Neural progenitor cell (in vitro differentiated cells): ENCODE results near the gene PPP3R1.

ENCODE experiments used
- CTCF ChIP-seq: fragments of 200-600 bp; sonication (generic); IDR thresholded peaks from 2 replicates; pipeline ENCODE4 v1.5.1; 2017; ENCODE audit warnings: antibody characterized with exemption, mild to moderate bottlenecking
- EZH2 ChIP-seq: fragments of 200-600 bp; sonication (generic); IDR thresholded peaks from 2 replicates; pipeline ENCODE4 v1.6.1; 2017; ENCODE audit warnings: antibody characterized with exemption, mild to moderate bottlenecking, moderate library complexity
- EZH2phosphoT487 ChIP-seq: fragments of 200-600 bp; sonication (generic); IDR thresholded peaks from 2 replicates; pipeline ENCODE4 v1.6.1; 2017; ENCODE audit warnings: antibody characterized with exemption

DNA sequence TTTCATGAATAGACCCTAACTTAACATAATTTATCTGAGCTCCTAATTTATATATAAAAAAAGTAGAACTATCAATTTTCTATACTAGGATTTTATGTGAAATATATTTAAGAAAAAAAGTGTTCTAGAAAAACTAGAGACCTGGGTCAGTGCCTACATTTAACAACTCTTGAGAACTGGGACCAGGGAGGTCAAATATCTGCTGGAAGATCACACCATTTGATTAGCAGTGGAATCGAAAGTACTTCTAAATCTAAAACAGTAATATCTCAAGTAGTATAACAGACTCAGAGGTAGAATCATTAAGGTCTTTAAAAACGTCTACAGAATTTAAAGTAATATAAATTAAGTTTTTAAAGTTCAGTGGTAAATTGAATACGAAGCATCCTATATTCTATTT, 34.6 kb downstream of the PPP3R1 start:
- TF ChIP-seq CTCF = no peak
- no peak for TF ChIP-seq EZH2phosphoT487
- no peak for TF ChIP-seq EZH2
